Lung (tissue), 12 donors: ENCODE measurements around the gene CCDC146. TPM values are rescaled to one million over a fixed set of nuclear protein-coding genes. Genes with fewer than 3 reads are reported as not detected.
"Not testable (repeated sequence)": the region's sequence is repeated elsewhere in the genome, so short reads cannot be mapped to it uniquely, and the experiment has no call there.

Experiments used
- ATAC-seq: fragments of 200-7000 bp; cut with Tn5 transposase; one replicate; pipeline ENCODE4 v1.9.1; 2020; ENCODE audit warnings: moderate number of reproducible peaks; ENCODE audit not compliant: insufficient read depth, low FRiP score
- DNase-seq, 3 donors: peaks; one replicate each; pipeline ENCODE4 v3.0.0-alpha.2; 2013 to 2017
- H3K27ac ChIP-seq, 2 donors: one replicate each; pipeline ENCODE4 v1.5.1; 2013; ENCODE audit warnings: mild to moderate bottlenecking in 2 of 2, moderate library complexity in 2 of 2, control low read depth in 1 of 2, inconsistent platforms in 1 of 2, low read depth in 1 of 2, low read length in 1 of 2
- H3K27me3 ChIP-seq, 3 donors: one replicate each; pipeline ENCODE4 v1.5.1; 2013; ENCODE audit warnings: low read length in 2 of 3; ENCODE audit not compliant: control insufficient read depth in 3 of 3, insufficient read depth in 3 of 3
- H3K36me3 ChIP-seq, 4 donors: one replicate each; pipeline ENCODE4 v1.5.1; 2013; ENCODE audit warnings: low read length in 4 of 4, mild to moderate bottlenecking in 1 of 4, moderate library complexity in 1 of 4; ENCODE audit not compliant: control insufficient read depth in 4 of 4, insufficient read depth in 4 of 4
- H3K4me1 ChIP-seq, 5 donors: one replicate each; pipeline ENCODE4 v1.5.1; 2013; ENCODE audit warnings: low read length in 5 of 5, mild to moderate bottlenecking in 2 of 5, moderate library complexity in 1 of 5; ENCODE audit not compliant: control insufficient read depth in 5 of 5, insufficient read depth in 5 of 5
- H3K4me3 ChIP-seq: one replicate; pipeline ENCODE4 v1.5.1; 2013; ENCODE audit warnings: mild to moderate bottlenecking, control low read depth, moderate library complexity
- H3K9ac ChIP-seq, 2 donors: one replicate each; pipeline ENCODE4 v1.5.1; 2013; ENCODE audit warnings: low read length in 2 of 2, control low read depth in 1 of 2; ENCODE audit not compliant: insufficient read depth in 1 of 2
- H3K9me3 ChIP-seq, 4 donors: one replicate each; pipeline ENCODE4 v1.5.1; 2013; ENCODE audit warnings: low read length in 3 of 4, mild to moderate bottlenecking in 1 of 4, moderate library complexity in 1 of 4; ENCODE audit not compliant: control insufficient read depth in 4 of 4, insufficient read depth in 3 of 4
- CTCF ChIP-seq: IDR thresholded peaks from 2 replicates; pipeline ENCODE4 v1.5.1; 2012; ENCODE audit warnings: mild to moderate bottlenecking; ENCODE audit errors: control extremely low read depth, extremely low read depth
- WGBS, 2 donors: extraction: QIAGEN DNeasy Blood & Tissue Kit; methylation state at CpG; one replicate each; pipeline ENCODE4 v1.1.7; 2013; 5-methylcytosine and 5-hydroxymethylcytosine counted together
- polyA plus RNA-seq, 2 donors: library from polyadenylated mRNA; stranded (reverse); fragments of 200-250 nt; gene quantifications; one replicate each; pipeline ENCODE4 v1.2.1, GENCODE V29; 2013
- total RNA-seq, 2 donors: library from RNA; depleted of rRNA in 1 of 2; stranded (reverse); fragments of >200 nt in 1 of 2; gene quantifications; one replicate each; pipeline ENCODE4 v1.2.1, GENCODE V29; 2014 to 2021
- donor health status: control.
- donor health status: control.
- donor health status: Bipolar disorder and iron deficiency.
- donor health status: healthy.
- donor health status: DM: yes; HTN: yes; CAD: no.

Gene CCDC146
- total and polyA plus RNA-seq, 4 donors = 8.4 to 29.6 (median 17.4) TPM

GRCh38 chr7:77178024-77178423 lies 55.6 kb downstream of the CCDC146 start:
- H3K9me3 ChIP-seq, H3K27ac ChIP-seq, ATAC-seq, H3K27me3 ChIP-seq, H3K4me3 ChIP-seq, H3K9ac ChIP-seq, H3K36me3 ChIP-seq, DNase-seq, H3K4me1 ChIP-seq: not testable (repeated sequence)

- DNase-seq (no peak), ATAC-seq (no peak)
- Histone ChIP-seq H3K9me3 (no peaks in the 10 kb centered on the region), H3K27me3 (no peaks in the 10 kb centered on the region), H3K9ac (no peak overlapping the region), H3K4me1 (peaks cover 0 to 8% (median 0%) of the 10 kb centered on the region in 5 donors), H3K36me3 (no peaks in the 10 kb centered on the region), H3K27ac (no peak overlapping the region), H3K4me3 (no peak overlapping the region)
- no peak for TF ChIP-seq CTCF
- WGBS, 2 donors = 97 to 100% methylated on average over 4 of the region's 4 CpGs
These were observed 58.7 kb downstream of the CCDC146 start for GRCh38 chr7:77181015-77181595.

- DNase-seq = no peak
- Histone ChIP-seq H3K36me3 (no peaks in the 10 kb centered on the region), H3K27ac (no peak overlapping the region), H3K9ac (no peak overlapping the region), H3K27me3 (no peaks in the 10 kb centered on the region), H3K4me3 (no peak overlapping the region), H3K9me3 (no peaks in the 10 kb centered on the region), H3K4me1 (peaks cover 0 to 8% (median 0%) of the 10 kb centered on the region in 5 donors)
- TF ChIP-seq CTCF = no peak
- ATAC-seq = no peak
- WGBS, 2 donors = 92 to 93% methylated on average over 3 of the region's 3 CpGs
These were observed 59.3 kb downstream of the CCDC146 start for GRCh38 chr7:77181734-77182133.

- Histone ChIP-seq H3K4me1 (peaks cover 0 to 8% (median 0%) of the 10 kb centered on the region in 5 donors), H3K9ac (no peak overlapping the region), H3K9me3 (no peaks in the 10 kb centered on the region), H3K27me3 (no peaks in the 10 kb centered on the region), H3K4me3 (no peak overlapping the region), H3K27ac (no peak overlapping the region), H3K36me3 (no peaks in the 10 kb centered on the region)
- no peak for TF ChIP-seq CTCF
- 97% methylated on average over 1 of the region's 1 CpG for WGBS, 2 donors
- no peak for DNase-seq
- ATAC-seq = no peak
These were observed 59.8 kb downstream of the CCDC146 start for GRCh38 chr7:77182261-77182660.
